ENCODE data around the gene CACNA1S. TPM values are rescaled to one million over a fixed set of nuclear protein-coding genes. Genes with fewer than 3 reads are reported as not detected.

CACNA1S gene
- polyA plus RNA-seq, 1 of the 3 experiments (the other 2 are of a cell fraction): not detected

DNA sequence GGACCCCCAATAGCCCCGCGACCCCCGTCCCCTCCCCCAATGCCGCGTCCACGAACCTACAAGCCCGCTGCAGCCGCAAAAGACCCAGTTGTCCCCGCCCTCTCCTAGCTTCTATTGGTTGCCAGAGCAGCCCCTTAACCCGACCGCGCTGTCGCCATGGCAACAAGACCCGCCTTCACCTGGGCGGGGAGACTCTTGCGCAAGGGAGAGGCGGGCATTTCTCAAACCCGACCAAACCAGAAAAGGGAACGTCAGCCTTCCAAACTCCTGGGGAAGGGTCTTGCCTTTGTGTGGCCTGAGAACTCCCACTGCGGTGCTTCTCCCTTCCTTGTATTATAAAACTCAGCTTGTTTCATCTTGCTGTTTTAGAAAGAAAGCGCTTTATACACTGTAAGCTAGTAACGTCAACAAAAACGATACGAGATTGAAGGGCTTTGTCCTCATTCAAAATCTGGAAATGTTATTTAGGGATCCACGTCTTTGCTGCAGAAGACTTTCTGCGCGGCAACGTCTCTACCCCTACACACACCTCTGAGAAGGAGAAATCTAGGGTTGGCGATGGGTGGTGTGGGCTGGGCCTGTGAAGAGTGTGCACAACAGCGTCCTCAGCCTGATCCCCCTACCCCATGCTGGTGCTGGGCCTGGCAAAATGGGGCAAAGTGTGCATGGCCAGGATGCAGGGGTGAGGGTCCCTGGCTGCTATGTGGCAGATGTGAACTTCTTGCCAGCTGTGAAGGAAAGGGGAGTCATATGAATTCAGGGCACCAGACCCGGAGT is 42.4 kb upstream of the CACNA1S start, which contains the start of gene TMEM9:
Gene TMEM9, minus strand, starts transcription at position 86 of the 777 bp plus-strand sequence. CDS start 551 bp downstream, outside the sequence.
- Histone ChIP-seq H3K9me3 (no peaks in the 10 kb centered on the region), H3K4me2 (peak within 1 kb of the TSS; percentile 99), H3K27me3 (ENCODE audit: insufficient read depth) (no peaks in the 10 kb centered on the region), H3K36me3 (replicated peaks in 1 of 2; ENCODE audit: control insufficient read depth in 1 of 2, insufficient read depth in 2 of 2, low read length in 1 of 2) (peaks cover 16 to 27% of the 10 kb centered on the region in 2 experiments), H3K4me1 (ENCODE audit: control insufficient read depth in 1 of 2, insufficient read depth in 2 of 2, low read depth in 1 of 2, low read length in 1 of 2) (peaks cover 11 to 16% of the 10 kb centered on the region in 2 experiments; a peak in 3 of 4 replicates), H3K4me3 (ENCODE audit: low read depth in 2 of 2, low read length in 1 of 2) (peak within 1 kb of the TSS; percentile 63 to 84), H3K9me2 (no peaks in the 10 kb centered on the region), H2AFZ (ENCODE audit: low read depth) (peak within 1 kb of the TSS; percentile 95), H3K9ac (peak within 1 kb of the TSS; percentile 75), H3F3A (replicated peaks; ENCODE audit: insufficient read depth) (no peaks in the 10 kb centered on the region), H4K20me1 (ENCODE audit: insufficient read depth) (no peaks in the 10 kb centered on the region), H3K27ac (ENCODE audit: low read depth in 2 of 2, low read length in 1 of 2) (peak within 1 kb of the TSS in 1 of 2 experiments; percentile 86; a peak in 2 of 4 replicates), H3K79me2 (ENCODE audit: insufficient read depth) (peaks cover 15% of the 10 kb centered on the region)
- 49% methylated on average over 16 of the region's 31 CpGs for WGBS (ENCODE audit: low lambda C conversion rate)
- POLR2A ChIA-PET: interaction anchor here (0.7 to 1.2 kb wide), 7 partner anchors 11 to 35 kb away, joined by 3 to 4 read pairs (median 3); no protein-coding TSS in a partner anchor
- CTCF ChIA-PET: interaction anchor here (0.6 to 3.0 kb wide), 8 partner anchors 14 to 112 kb away, joined by 3 to 15 read pairs (median 3); no protein-coding TSS in a partner anchor
- DNase-seq: peak; percentile 97
- TF ChIP-seq EP300 (IDR thresholded peaks at IDR 0.05; ENCODE audit: borderline replicate concordance in 1 of 2, low read depth in 1 of 2, low read length in 1 of 2) (no peak), GABPA (IDR thresholded peaks at IDR 0.05; ENCODE audit: low read depth) (no peak), RFX5 (IDR thresholded peaks at IDR 0.05; ENCODE audit: low read length) (peak; percentile 81), USF1 (IDR thresholded peaks at IDR 0.05; ENCODE audit: borderline replicate concordance, low read depth) (no peak), USF2 (IDR thresholded peaks at IDR 0.05; ENCODE audit: borderline replicate concordance, low read depth, low read length) (no peak), PBX3 (IDR thresholded peaks at IDR 0.05) (peak; percentile 98), TCF12 (IDR thresholded peaks at IDR 0.05) (no peak), POLR2AphosphoS5 (IDR thresholded peaks at IDR 0.05; ENCODE audit: low read depth, low read length) (peak; percentile 48; the same call in 1 of the 2 replicates), RCOR1 (IDR thresholded peaks at IDR 0.05; ENCODE audit: low read length) (no peak), SMC3 (IDR thresholded peaks at IDR 0.05; ENCODE audit: low read depth, low read length) (no peak), IRF3 (IDR thresholded peaks at IDR 0.05; ENCODE audit: low read depth, low read length) (peak; percentile 82), MXI1 (IDR thresholded peaks at IDR 0.05; ENCODE audit: low read depth, low read length) (peak; percentile 72), CHD2 (IDR thresholded peaks at IDR 0.05; ENCODE audit: low read length, partially characterized antibody) (peak; percentile 73), RAD21 (IDR thresholded peaks at IDR 0.05; ENCODE audit: low read length) (no peak), FOXM1 (IDR thresholded peaks at IDR 0.05; ENCODE audit: low read depth) (no peak), YY1 (IDR thresholded peaks at IDR 0.05; ENCODE audit: low read depth) (no peak), RXRA (IDR thresholded peaks at IDR 0.05; ENCODE audit: borderline replicate concordance, low read depth) (no peak), NFIC (IDR thresholded peaks at IDR 0.05; ENCODE audit: borderline replicate concordance) (no peak), NRF1 (IDR thresholded peaks at IDR 0.05; ENCODE audit: low read depth, low read length) (peak; percentile 84), EZH2phosphoT487 (IDR thresholded peaks at IDR 0.05; ENCODE audit: borderline replicate concordance, low read depth) (no peak), SIN3A (IDR thresholded peaks at IDR 0.05; ENCODE audit: borderline replicate concordance, low read depth, low read length) (0 out of 2 replicates have a peak, but pooled peaks have one; percentile 25)
- TF ChIP-seq, protein P1, sequence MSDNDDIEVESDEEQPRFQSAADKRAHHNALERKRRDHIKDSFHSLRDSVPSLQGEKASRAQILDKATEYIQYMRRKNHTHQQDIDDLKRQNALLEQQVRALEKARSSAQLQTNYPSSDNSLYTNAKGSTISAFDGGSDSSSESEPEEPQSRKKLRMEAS (IDR thresholded peaks at IDR 0.05; ENCODE audit: low read depth): no peak

Measured in SK-N-SH (cell line).